Measurements from ENCODE around the gene ANKS1A.
A peak's percentile ranks its signal among the peaks of the same experiment; 100 is the strongest.
"Not testable (repeated sequence)": the region's sequence is repeated elsewhere in the genome, so short reads cannot be mapped to it uniquely, and the experiment has no call there.

ANKS1A gene

DNA sequence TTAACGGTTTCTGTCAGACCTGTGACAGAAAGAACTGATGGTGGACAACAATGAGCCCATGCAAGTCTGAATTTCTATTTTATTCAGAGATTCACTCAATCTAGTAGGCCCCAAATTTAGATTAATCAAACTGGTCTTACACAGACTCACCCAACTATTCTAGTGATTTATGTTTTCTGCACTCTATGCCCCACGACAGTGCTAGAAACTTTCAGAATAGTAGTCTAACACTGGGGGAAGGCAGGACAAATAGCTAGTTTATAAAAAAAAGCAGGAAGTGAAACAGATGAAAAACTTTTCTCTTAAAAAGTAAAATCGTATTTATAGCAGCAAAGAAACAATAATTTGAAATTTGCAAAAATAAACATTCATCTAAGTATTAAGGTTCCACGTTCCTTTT lies 247.1 kb downstream of the ANKS1A start:
- H3K9me3 Mint-ChIP-seq = no peaks in the 10 kb centered on the region

DNA sequence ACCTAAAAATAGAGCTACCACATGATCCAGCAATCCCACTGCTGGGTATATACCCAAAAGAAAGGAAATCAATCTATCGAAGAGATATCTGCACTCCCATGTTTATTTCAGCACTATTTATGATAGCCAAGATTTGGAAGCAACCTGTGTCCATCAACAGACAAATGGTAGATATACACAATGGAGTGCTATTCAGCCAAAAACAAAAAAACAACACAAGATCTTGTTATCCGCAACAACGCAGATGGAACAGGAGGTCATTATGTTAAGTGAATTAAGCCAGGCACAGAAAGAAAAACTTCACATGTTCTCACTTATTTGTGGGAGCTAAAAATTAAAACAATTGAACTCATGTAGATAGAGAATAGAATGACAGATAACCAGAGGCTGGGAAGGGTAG lies 249.1 kb downstream of the ANKS1A start:
- ATAC-seq; H3K9me3 Mint-ChIP-seq; H3K27ac Mint-ChIP-seq; H3K36me3 Mint-ChIP-seq (ENCODE audit: low read depth); DNase-seq; H3K4me3 Mint-ChIP-seq: not testable (repeated sequence)
- Mint-ChIP-seq H3K4me1 (peaks cover 12% of the 10 kb centered on the region), H3K27me3 (peaks cover 14% of the 10 kb centered on the region)

More for the DNA sequence above, 247.1 kb downstream of the ANKS1A start:
- Mint-ChIP-seq H3K27me3 (peaks cover 9% of the 10 kb centered on the region), H3K36me3 (ENCODE audit: low read depth) (no peaks in the 10 kb centered on the region), H3K4me1 (peaks cover 10% of the 10 kb centered on the region), H3K27ac (no peak overlapping the region), H3K4me3 (no peak overlapping the region)
- DNase-seq = no peak
- no peak for ATAC-seq

GRCh38 chr6:35139470-35139869 lies 250.4 kb downstream of the ANKS1A start:
- H3K9me3 Mint-ChIP-seq = no peaks in the 10 kb centered on the region
- ATAC-seq (no peak), DNase-seq (no peak)
- peaks cover 12% of the 10 kb centered on the region for H3K4me1 Mint-ChIP-seq
- no peak overlapping the region for H3K4me3 Mint-ChIP-seq
- no peak overlapping the region for H3K27ac Mint-ChIP-seq
- H3K36me3 Mint-ChIP-seq (ENCODE audit: low read depth) = no peaks in the 10 kb centered on the region
- peaks cover 14% of the 10 kb centered on the region for H3K27me3 Mint-ChIP-seq

DNA sequence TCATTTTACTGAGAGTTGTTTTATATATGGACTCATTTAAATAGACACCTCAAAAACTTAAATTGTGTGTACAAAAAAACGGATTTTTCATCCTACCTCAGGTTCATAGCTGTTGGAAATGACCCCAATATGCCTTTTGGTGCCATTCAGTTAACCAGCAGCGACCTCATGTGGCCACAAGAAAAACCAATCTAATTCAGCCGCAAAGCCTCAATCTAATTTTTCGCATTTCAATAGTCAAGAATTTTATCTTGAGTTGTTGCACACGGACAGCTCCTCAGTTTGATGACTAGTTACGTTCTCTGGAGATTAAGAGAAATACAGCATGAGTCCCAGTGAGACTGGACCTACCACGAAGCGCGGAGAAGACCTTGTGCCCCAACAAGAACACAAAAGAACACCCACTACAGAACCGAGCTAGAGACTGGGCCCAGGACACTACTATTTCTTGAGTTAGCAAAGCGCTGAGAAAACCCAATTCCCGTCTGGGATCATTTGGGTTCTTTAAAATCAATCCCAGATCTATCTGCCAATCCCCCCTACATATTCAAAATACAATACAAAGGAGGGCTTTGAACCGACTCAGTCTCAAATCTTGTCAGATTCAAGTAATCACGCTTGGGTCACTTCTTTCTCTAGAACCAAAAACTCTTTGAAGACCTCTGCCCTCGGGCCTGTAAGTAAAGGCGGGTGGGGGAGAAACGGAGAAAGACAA lies 251.0 kb downstream of the ANKS1A start:
- Mint-ChIP-seq H3K27me3 (peaks cover 14% of the 10 kb centered on the region), H3K4me1 (peaks cover 12% of the 10 kb centered on the region), H3K27ac (no peak overlapping the region), H3K36me3 (ENCODE audit: low read depth) (no peaks in the 10 kb centered on the region), H3K9me3 (no peaks in the 10 kb centered on the region), H3K4me3 (peak overlapping the region; percentile 2)
- DNase-seq (peak; percentile 58), ATAC-seq (no peak)

- ATAC-seq (peak; percentile 28), DNase-seq (no peak)
- H3K27me3 Mint-ChIP-seq = peaks cover 14% of the 10 kb centered on the region
- no peaks in the 10 kb centered on the region for H3K36me3 Mint-ChIP-seq (ENCODE audit: low read depth)
- H3K4me1 Mint-ChIP-seq = peaks cover 12% of the 10 kb centered on the region
- H3K4me3 Mint-ChIP-seq = no peak overlapping the region
- H3K27ac Mint-ChIP-seq = peak overlapping the region; percentile 46
- H3K9me3 Mint-ChIP-seq = no peaks in the 10 kb centered on the region
These were observed 251.6 kb downstream of the ANKS1A start for GRCh38 chr6:35140639-35141006.

Measured in activated naive CD8-positive, alpha-beta T cell treated with anti-CD3 and anti-CD28 coated beads, Interleukin-2, amount 50 U/mL, for 24 hours (primary cell).